B cell (primary cell): Measurements from ENCODE around the gene TKT. TPM values are rescaled to one million over a fixed set of nuclear protein-coding genes. Genes with fewer than 3 reads are reported as not detected.

Source experiments
- ATAC-seq: fragments of 200-7000 bp; cut with Tn5 transposase; one replicate; pipeline ENCODE4 v1.10.0; 2021; ENCODE audit warnings: low read depth, mild to moderate bottlenecking, moderate number of reproducible peaks, moderate library complexity
- CTCF ChIA-PET: fragments of 350-600 bp; sonication (Branson Sonifier 250); formaldehyde crosslinking; loops from one replicate; lab custom pipeline; 2021; ENCODE audit warnings: antibody characterized with exemption, inconsistent platforms; lab: Charles Lee
- POLR2A ChIA-PET: fragments of 350-600 bp; sonication (Branson Sonifier 250); formaldehyde crosslinking; loops from one replicate; lab custom pipeline; 2021; ENCODE audit warnings: antibody characterized with exemption; lab: Charles Lee
- DNase-seq: peaks from one replicate; pipeline ENCODE4 v3.0.0; 2013
- H2AFZ ChIP-seq: 2 replicates; pipeline ENCODE4 v1.6.1; 2012; ENCODE audit warnings: mild to moderate bottlenecking, low read depth, low read length; ENCODE audit not compliant: insufficient read depth, poor library complexity, severe bottlenecking
- H3K27ac ChIP-seq, 2 donors: 1 replicate in 1 of 2; 2 replicates in 1 of 2; pipeline ENCODE4 v1.5.1; 2012 to 2013; ENCODE audit warnings: low read length in 2 of 2, mild to moderate bottlenecking in 2 of 2, moderate library complexity in 1 of 2
- H3K27me3 ChIP-seq, 4 experiments: fragments of 200-600 bp in 1 of 4; sonication (generic) in 1 of 4; replicated peaks in 1 of 4; 1 replicate in 2 of 4; 2 replicates in 2 of 4; pipeline versions ENCODE4 v1.6.1 to v1.7.0; 2013 to 2016; ENCODE audit warnings: low read length in 3 of 4, mild to moderate bottlenecking in 2 of 4, mixed read lengths in 1 of 4, moderate library complexity in 1 of 4; ENCODE audit not compliant: insufficient read depth in 4 of 4, control insufficient read depth in 3 of 4; ENCODE audit errors: control extremely low read depth in 1 of 4
- H3K36me3 ChIP-seq, 2 experiments: replicated peaks in 1 of 2; 1 replicate in 1 of 2; 2 replicates in 1 of 2; pipeline versions ENCODE4 v1.6.1 to v1.7.1; 2013; ENCODE audit warnings: low read length in 1 of 2; ENCODE audit not compliant: insufficient read depth in 2 of 2, control insufficient read depth in 1 of 2; ENCODE audit errors: control extremely low read depth in 1 of 2, extremely low read depth in 1 of 2
- H3K4me1 ChIP-seq, 2 donors: fragments of 200-600 bp in 1 of 2; sonication (generic) in 1 of 2; 1 replicate in 1 of 2; 2 replicates in 1 of 2; pipeline versions ENCODE4 v1.5.1 to v1.6.1; 2013 to 2017; ENCODE audit warnings: low read length in 2 of 2; ENCODE audit not compliant: control insufficient read depth in 2 of 2, insufficient read depth in 2 of 2
- H3K4me2 ChIP-seq: replicated peaks from 2 replicates; pipeline ENCODE3; 2012; ENCODE audit warnings: mild to moderate bottlenecking, low read depth, low read length; ENCODE audit not compliant: poor library complexity, severe bottlenecking
- H3K4me3 ChIP-seq, 5 experiments: fragments of 200-600 bp in 1 of 5; sonication (generic) in 1 of 5; 1 replicate in 3 of 5; 2 replicates in 2 of 5; pipeline versions ENCODE4 v1.5.1 to v1.7.0; 2011 to 2016; ENCODE audit warnings: low read length in 4 of 5, mild to moderate bottlenecking in 4 of 5, low read depth in 2 of 5, control low read depth in 1 of 5, moderate library complexity in 1 of 5; ENCODE audit not compliant: insufficient read depth in 1 of 5; ENCODE audit errors: control extremely low read depth in 1 of 5, extremely low read depth in 1 of 5
- H3K79me2 ChIP-seq: fragments of 200-600 bp; sonication (generic); one replicate; pipeline ENCODE4 v1.6.0; 2016; ENCODE audit warnings: low read length; ENCODE audit not compliant: control insufficient read depth, insufficient read depth
- H3K9ac ChIP-seq: fragments of 200-600 bp; sonication (generic); 2 replicates; pipeline ENCODE4 v1.6.1; 2017; ENCODE audit warnings: mild to moderate bottlenecking, low read length, moderate library complexity
- H3K9me3 ChIP-seq, 3 donors: one replicate each; pipeline versions ENCODE4 v1.6.1 to v1.7.1; 2013; ENCODE audit warnings: low read length in 2 of 3; ENCODE audit not compliant: control insufficient read depth in 2 of 3, insufficient read depth in 1 of 3; ENCODE audit errors: control extremely low read depth in 1 of 3
- H4K20me1 ChIP-seq: 2 replicates; pipeline ENCODE4 v1.6.0; 2012; ENCODE audit warnings: mild to moderate bottlenecking, low read length; ENCODE audit not compliant: insufficient read depth, control insufficient read depth, poor library complexity, severe bottlenecking
- H3K27ac Mint-ChIP-seq: one replicate; pipeline ENCODE4 v1.8.0; 2021; ENCODE audit warnings: mixed read lengths
- H3K27me3 Mint-ChIP-seq: one replicate; pipeline ENCODE4 v1.8.0; 2021; ENCODE audit warnings: mixed read lengths
- H3K4me1 Mint-ChIP-seq: one replicate; pipeline ENCODE4 v1.8.0; 2021; ENCODE audit warnings: mixed read lengths
- H3K4me3 Mint-ChIP-seq: one replicate; pipeline ENCODE4 v1.8.0; 2021; ENCODE audit warnings: mixed read lengths
- H3K9me3 Mint-ChIP-seq: one replicate; pipeline ENCODE4 v1.8.0; 2022; ENCODE audit warnings: mixed read lengths; ENCODE audit not compliant: insufficient read depth
- CTCF ChIP-seq: fragments of 200-600 bp; IDR thresholded peaks from one replicate; pipeline ENCODE4 v1.8.0; 2022; ENCODE audit warnings: antibody characterized with exemption, mild to moderate bottlenecking
- EZH2 ChIP-seq: IDR thresholded peaks from 2 replicates; pipeline ENCODE4 v1.6.1; 2012; ENCODE audit warnings: borderline replicate concordance, low read depth, mild to moderate bottlenecking, moderate library complexity, low read length; ENCODE audit not compliant: insufficient read depth, poor library complexity, severe bottlenecking
- WGBS: methylation state at CpG from one replicate; pipeline ENCODE4 v1.1.5; 2013; ENCODE audit warnings: missing lambda C conversion rate; ENCODE audit not compliant: insufficient coverage; 5-methylcytosine and 5-hydroxymethylcytosine counted together
- intact Hi-C: fragments of 100-400 bp; cut with micrococcal nuclease; formaldehyde crosslinking; loops from one replicate; pipeline ENCODE4 v1.10.0; 2022
- polyA plus RNA-seq: library from polyadenylated mRNA; depleted of rRNA; stranded (reverse); fragments of >200 nt; gene quantifications from 2 replicates; pipeline ENCODE4 v1.2.3, GENCODE V29; 2012
- total RNA-seq, 2 donors: library from RNA; stranded (reverse); fragments of 120-200 nt in 1 of 2; gene quantifications; 1 replicate in 1 of 2; 2 replicates in 1 of 2; pipeline versions ENCODE4 v1.2.3 to v1.2.4, GENCODE V29; 2013 to 2022

TKT gene
- total and polyA plus RNA-seq, 2 donors (not counting 1 experiment from before 2014, with no cell fraction given) = 69.5 to 81.0 TPM

GRCh38 chr3:53189276-53189675 lies 66.5 kb downstream of the TKT start:
- Histone ChIP-seq H3K4me3 (no peak overlapping the region), H2AFZ (no peak overlapping the region), H3K27ac (no peak overlapping the region), H3K27me3 (no peaks in the 10 kb centered on the region), H3K4me2 (no peak overlapping the region), H3K9me3 (no peaks in the 10 kb centered on the region), H4K20me1 (peaks cover 7% of the 10 kb centered on the region), H3K9ac (no peak overlapping the region), H3K79me2 (no peaks in the 10 kb centered on the region), H3K36me3 (peaks cover 11 to 81% of the 10 kb centered on the region in 2 experiments), H3K4me1 (peaks cover 20 to 43% of the 10 kb centered on the region in 2 donors)
- H3K9me3 Mint-ChIP-seq = no peaks in the 10 kb centered on the region
- 94% methylated on average over 3 of the region's 3 CpGs for WGBS
- no peaks in the 10 kb centered on the region for H3K27me3 Mint-ChIP-seq
- H3K4me3 Mint-ChIP-seq = no peak overlapping the region
- ChIA-PET CTCF (interaction anchor here (1.1 to 5.2 kb wide), 3 partner anchors 29 to 75 kb away, joined by 3 to 72 read pairs (median 9); partner anchors contain the start of gene PRKCD), POLR2A (no interaction called here)
- peaks cover 29% of the 10 kb centered on the region for H3K4me1 Mint-ChIP-seq
- TF ChIP-seq EZH2 (no peak), CTCF (no peak)
- H3K27ac Mint-ChIP-seq = peak overlapping the region; percentile 46
- ATAC-seq (no peak), DNase-seq (no peak)
- intact Hi-C loops = no loop called here

- Histone ChIP-seq H3K36me3 (peaks cover 10 to 76% of the 10 kb centered on the region in 2 experiments), H3K9ac (no peak overlapping the region), H3K4me1 (peaks cover 19 to 38% of the 10 kb centered on the region in 2 donors), H3K9me3 (no peaks in the 10 kb centered on the region), H3K4me2 (no peak overlapping the region), H3K27me3 (no peaks in the 10 kb centered on the region), H3K4me3 (no peak overlapping the region), H3K79me2 (no peaks in the 10 kb centered on the region), H3K27ac (no peak overlapping the region), H4K20me1 (peaks cover 7% of the 10 kb centered on the region), H2AFZ (no peak overlapping the region)
- Mint-ChIP-seq H3K9me3 (no peaks in the 10 kb centered on the region), H3K27me3 (no peaks in the 10 kb centered on the region), H3K4me3 (no peak overlapping the region), H3K27ac (no peak overlapping the region), H3K4me1 (peaks cover 29% of the 10 kb centered on the region)
- DNase-seq (no peak), ATAC-seq (no peak)
- intact Hi-C loops = no loop called here
- ChIA-PET POLR2A (no interaction called here), CTCF (interaction anchor here (0.6 to 5.2 kb wide), 5 partner anchors 12 to 226 kb away, joined by 3 to 72 read pairs (median 3); partner anchors contain the start of gene PRKCD)
- TF ChIP-seq CTCF (no peak), EZH2 (no peak)
- 100% methylated on average over 11 of the region's 13 CpGs for WGBS
These were observed 67.1 kb downstream of the TKT start for GRCh38 chr3:53188720-53189119.
